H9 (cell line): Measurements from ENCODE around the gene RASSF7. TPM values are rescaled to one million over a fixed set of nuclear protein-coding genes. Genes with fewer than 3 reads are reported as not detected.

Experiments
- DNase-seq: peaks from one replicate; pipeline ENCODE4 v3.0.0-alpha.2; 2017
- H2AFZ ChIP-seq: one replicate; pipeline ENCODE4 v1.6.1; 2013; ENCODE audit warnings: mild to moderate bottlenecking, low read length, control low read depth, moderate library complexity
- H2AK5ac ChIP-seq: 2 replicates; pipeline ENCODE4 v1.6.1; 2013; ENCODE audit warnings: low read length, control low read depth, mixed read lengths; ENCODE audit not compliant: insufficient read length
- H2BK120ac ChIP-seq: one replicate; pipeline ENCODE4 v1.6.1; 2013; ENCODE audit warnings: low read depth, mild to moderate bottlenecking, low read length, control low read depth, inconsistent platforms; ENCODE audit not compliant: poor library complexity, severe bottlenecking
- H2BK12ac ChIP-seq: 2 replicates; pipeline ENCODE4 v1.6.1; 2013; ENCODE audit warnings: low read length, control low read depth, mixed read lengths, low read depth; ENCODE audit not compliant: insufficient read length
- H2BK15ac ChIP-seq: 2 replicates; pipeline ENCODE4 v1.6.1; 2013; ENCODE audit warnings: low read depth, low read length, control low read depth
- H2BK20ac ChIP-seq: one replicate; pipeline ENCODE4 v1.6.1; 2013; ENCODE audit warnings: low read depth, mild to moderate bottlenecking, low read length, control low read depth, inconsistent platforms; ENCODE audit not compliant: poor library complexity, severe bottlenecking
- H2BK5ac ChIP-seq: 2 replicates; pipeline ENCODE4 v1.6.1; 2013; ENCODE audit warnings: low read length, control low read depth, mixed read lengths; ENCODE audit not compliant: insufficient read length
- H3K14ac ChIP-seq: 2 replicates; pipeline ENCODE4 v1.6.1; 2013; ENCODE audit warnings: low read length, control low read depth; ENCODE audit not compliant: insufficient read depth
- H3K18ac ChIP-seq: 2 replicates; pipeline ENCODE4 v1.6.1; 2013; ENCODE audit warnings: low read depth, mild to moderate bottlenecking, mixed read lengths, low read length, control low read depth; ENCODE audit not compliant: insufficient read length
- H3K23ac ChIP-seq: 2 replicates; pipeline ENCODE4 v1.6.1; 2013; ENCODE audit warnings: low read length, control low read depth, mixed read lengths, low read depth; ENCODE audit not compliant: insufficient read length
- H3K23me2 ChIP-seq: 2 replicates; pipeline ENCODE4 v1.6.1; 2013; ENCODE audit warnings: low read depth, mild to moderate bottlenecking, mixed read lengths, low read length, control low read depth; ENCODE audit not compliant: insufficient read length, poor library complexity, severe bottlenecking
- H3K27ac ChIP-seq: 2 replicates; pipeline ENCODE4 v1.5.1; 2013; ENCODE audit warnings: low read length, control low read depth, mixed read lengths, low read depth; ENCODE audit not compliant: insufficient read length
- H3K27me3 ChIP-seq: 2 replicates; pipeline ENCODE4 v1.6.1; 2013; ENCODE audit warnings: low read length, control low read depth, inconsistent platforms; ENCODE audit not compliant: insufficient read depth
- H3K4ac ChIP-seq: 2 replicates; pipeline ENCODE4 v1.6.1; 2013; ENCODE audit warnings: low read depth, mild to moderate bottlenecking, control low read depth, inconsistent platforms, low read length, moderate library complexity
- H3K4me1 ChIP-seq: 2 replicates; pipeline ENCODE4 v1.6.1; 2013; ENCODE audit warnings: low read length, control low read depth, inconsistent platforms; ENCODE audit not compliant: insufficient read depth
- H3K4me2 ChIP-seq: 2 replicates; pipeline ENCODE4 v1.6.1; 2013; ENCODE audit warnings: low read length, control low read depth, mixed read lengths; ENCODE audit not compliant: insufficient read length, insufficient read depth
- H3K56ac ChIP-seq: 2 replicates; pipeline ENCODE4 v1.6.1; 2013; ENCODE audit warnings: low read depth, mild to moderate bottlenecking, mixed read lengths, low read length, control low read depth; ENCODE audit not compliant: insufficient read length
- H3K79me1 ChIP-seq: 2 replicates; pipeline ENCODE4 v1.6.1; 2013; ENCODE audit warnings: low read depth, mild to moderate bottlenecking, moderate library complexity, low read length, control low read depth, inconsistent platforms; ENCODE audit not compliant: insufficient read depth, poor library complexity, severe bottlenecking
- H3K79me2 ChIP-seq: 2 replicates; pipeline ENCODE4 v1.6.1; 2013; ENCODE audit warnings: low read length, control low read depth, inconsistent platforms; ENCODE audit not compliant: insufficient read depth
- H3K9ac ChIP-seq: 2 replicates; pipeline ENCODE4 v1.6.1; 2013; ENCODE audit warnings: low read length, control low read depth, mixed read lengths; ENCODE audit not compliant: insufficient read length; ENCODE audit errors: extremely low read depth
- H3K9me3 ChIP-seq: one replicate; pipeline ENCODE4 v1.6.1; 2013; ENCODE audit warnings: low read depth, low read length, inconsistent platforms; ENCODE audit not compliant: control insufficient read depth
- H3T11ph ChIP-seq: one replicate; pipeline ENCODE4 v1.6.1; 2013; ENCODE audit warnings: mild to moderate bottlenecking, low read length, control low read depth, inconsistent platforms
- H4K20me1 ChIP-seq: one replicate; pipeline ENCODE4 v1.6.1; 2013; ENCODE audit not compliant: control insufficient read depth, insufficient read length, insufficient read depth
- H4K5ac ChIP-seq: 2 replicates; pipeline ENCODE4 v1.6.1; 2013; ENCODE audit warnings: low read depth, mild to moderate bottlenecking, mixed read lengths, low read length, control low read depth; ENCODE audit not compliant: insufficient read length
- H4K8ac ChIP-seq: replicated peaks from 2 replicates; pipeline ENCODE4 v1.6.1; 2013; ENCODE audit warnings: low read length, control low read depth, mixed read lengths, low read depth; ENCODE audit not compliant: insufficient read length
- H4K91ac ChIP-seq: 2 replicates; pipeline ENCODE4 v1.6.1; 2013; ENCODE audit warnings: low read depth, mild to moderate bottlenecking, moderate library complexity, mixed read lengths, low read length, control low read depth; ENCODE audit not compliant: insufficient read length
- H3K27ac Mint-ChIP-seq, 3 experiments: 2 replicates in 2 of 3; 3 replicates in 1 of 3; pipeline ENCODE4 v1.8.0; 2020 to 2021; ENCODE audit warnings: mixed read lengths in 3 of 3, mild to moderate bottlenecking in 1 of 3, moderate library complexity in 1 of 3
- H3K27me3 Mint-ChIP-seq: 2 replicates; pipeline ENCODE4 v1.8.0; 2021; ENCODE audit warnings: low read depth, mild to moderate bottlenecking, moderate library complexity, mixed read lengths
- H3K36me3 Mint-ChIP-seq, 3 experiments: 2 replicates in 2 of 3; 3 replicates in 1 of 3; pipeline ENCODE4 v1.8.0; 2020 to 2021; ENCODE audit warnings: low read depth in 3 of 3, mixed read lengths in 3 of 3; ENCODE audit not compliant: insufficient read depth in 1 of 3
- H3K4me1 Mint-ChIP-seq, 2 experiments: 2 replicates each; pipeline ENCODE4 v1.8.0; 2020; ENCODE audit warnings: mixed read lengths in 2 of 2
- H3K4me3 Mint-ChIP-seq, 2 experiments: 2 replicates in 1 of 2; 3 replicates in 1 of 2; pipeline ENCODE4 v1.8.0; 2020 to 2021; ENCODE audit warnings: mild to moderate bottlenecking in 2 of 2, mixed read lengths in 2 of 2, moderate library complexity in 1 of 2
- H3K9me3 Mint-ChIP-seq, 2 experiments: 2 replicates in 1 of 2; 3 replicates in 1 of 2; pipeline ENCODE4 v1.8.0; 2020; ENCODE audit warnings: mild to moderate bottlenecking in 2 of 2, mixed read lengths in 2 of 2, moderate library complexity in 1 of 2
- CTCF ChIP-seq: fragments of 200-600 bp; sonication (generic); conservative IDR thresholded peaks from 3 replicates; pipeline ENCODE4 v1.8.0; 2021; ENCODE audit warnings: antibody characterized with exemption, mild to moderate bottlenecking
- WGBS: extraction: QIAGEN DNeasy Blood & Tissue Kit; methylation state at CpG from one replicate; pipeline ENCODE4 v1.1.7; 2013; ENCODE audit warnings: missing lambda C conversion rate, low lambda C conversion rate, mixed read lengths; ENCODE audit not compliant: insufficient read length; ENCODE audit errors: extremely low coverage; 5-methylcytosine and 5-hydroxymethylcytosine counted together
- total RNA-seq: library from RNA; stranded (reverse); gene quantifications from 2 replicates; pipeline ENCODE4 v1.2.1, GENCODE V29; 2021

RASSF7 gene
- total RNA-seq, 1 experiment from 2014 or later = 26.3 TPM

- Histone ChIP-seq H2BK15ac (no peak overlapping the region), H4K8ac (no peak overlapping the region), H3T11ph (no peak overlapping the region), H3K18ac (no peak overlapping the region), H3K9ac (no peak overlapping the region), H3K27ac (no peak overlapping the region), H3K23ac (no peak overlapping the region), H4K91ac (no peak overlapping the region), H3K4me2 (no peak overlapping the region), H4K20me1 (no peaks in the 10 kb centered on the region), H2BK5ac (no peak overlapping the region), H3K9me3 (no peaks in the 10 kb centered on the region), H2AFZ (no peak overlapping the region), H2AK5ac (no peak overlapping the region), H3K79me1 (no peaks in the 10 kb centered on the region), H3K79me2 (no peaks in the 10 kb centered on the region), H3K23me2 (peaks cover 19% of the 10 kb centered on the region), H3K14ac (no peak overlapping the region), H3K4me1 (no peaks in the 10 kb centered on the region), H3K56ac (no peak overlapping the region), H4K5ac (no peak overlapping the region), H2BK20ac (no peak overlapping the region), H3K4ac (no peak overlapping the region), H2BK120ac (no peak overlapping the region), H2BK12ac (no peak overlapping the region), H3K27me3 (no peaks in the 10 kb centered on the region)
- TF ChIP-seq CTCF = no peak
- Mint-ChIP-seq H3K27ac (no peak overlapping the region), H3K36me3 (peaks cover 4 to 11% (median 5%) of the 10 kb centered on the region in 3 experiments; a peak in 6 of 7 replicates), H3K4me1 (peaks cover 6 to 11% of the 10 kb centered on the region in 2 experiments; a peak in 2 of 4 replicates), H3K4me3 (peak overlapping the region; percentile 21 to 46; a peak in 3 of 5 replicates), H3K9me3 (peaks cover 0 to 4% of the 10 kb centered on the region in 2 experiments; a peak in 2 of 5 replicates), H3K27me3 (peaks cover 16% of the 10 kb centered on the region)
- no peak for DNase-seq
- no CpG with 5 or more reads among the region's 20 CpGs for WGBS
These were observed 22.2 kb upstream of the RASSF7 start for GRCh38 chr11:538431-539051.
